GM23338 (cell line): ENCODE data around the gene CLIC3.

Source experiments
- CREB1 ChIP-seq: fragments of 250-450 bp; sonication (Bioruptor Pico); IDR thresholded peaks from 2 replicates; pipeline ENCODE4 v1.5.0; 2020; ENCODE audit warnings: low read depth, mild to moderate bottlenecking, moderate library complexity
- EZH2 ChIP-seq: fragments of 200-600 bp; sonication (generic); IDR thresholded peaks from one replicate; pipeline ENCODE4 v1.8.0; 2017; ENCODE audit warnings: antibody characterized with exemption, mild to moderate bottlenecking, low read depth; ENCODE audit not compliant: unreplicated experiment
- EZH2phosphoT487 ChIP-seq: fragments of 200-600 bp; sonication (generic); IDR thresholded peaks from one replicate; pipeline ENCODE4 v1.8.1; 2018; ENCODE audit warnings: antibody characterized with exemption; ENCODE audit not compliant: unreplicated experiment
- NANOG ChIP-seq: IDR thresholded peaks from 2 replicates; pipeline ENCODE4 v1.6.1; 2016; ENCODE audit warnings: antibody characterized with exemption, borderline replicate concordance
- POLR2AphosphoS5 ChIP-seq: IDR thresholded peaks from 2 replicates; pipeline ENCODE4 v1.6.1; 2016; ENCODE audit warnings: antibody characterized with exemption, low read depth
- STAT1 ChIP-seq: IDR thresholded peaks from one replicate; pipeline ENCODE4 v1.6.1; 2016; ENCODE audit warnings: antibody characterized with exemption; ENCODE audit not compliant: unreplicated experiment
- ZNF114 ChIP-seq: fragments of 250-450 bp; sonication (Bioruptor Pico); IDR thresholded peaks from 2 replicates; pipeline ENCODE4 v1.5.0; 2020; ENCODE audit warnings: mild to moderate bottlenecking, moderate library complexity
- TF ChIP-seq, protein P1 (sequence below), 2 experiments: fragments of 200-600 bp in 1 of 2; sonication (generic) in 1 of 2; conservative IDR thresholded peaks; 2 replicates each; pipeline versions ENCODE4 v1.5.1 to v1.6.1; 2016 to 2017; ENCODE audit warnings: antibody characterized with exemption in 2 of 2, low read depth in 2 of 2, mild to moderate bottlenecking in 2 of 2, moderate library complexity in 1 of 2
- TF ChIP-seq, protein P2 (sequence below): IDR thresholded peaks from one replicate; pipeline ENCODE4 v1.6.1; 2018; ENCODE audit warnings: antibody characterized with exemption; ENCODE audit not compliant: unreplicated experiment

DNA sequence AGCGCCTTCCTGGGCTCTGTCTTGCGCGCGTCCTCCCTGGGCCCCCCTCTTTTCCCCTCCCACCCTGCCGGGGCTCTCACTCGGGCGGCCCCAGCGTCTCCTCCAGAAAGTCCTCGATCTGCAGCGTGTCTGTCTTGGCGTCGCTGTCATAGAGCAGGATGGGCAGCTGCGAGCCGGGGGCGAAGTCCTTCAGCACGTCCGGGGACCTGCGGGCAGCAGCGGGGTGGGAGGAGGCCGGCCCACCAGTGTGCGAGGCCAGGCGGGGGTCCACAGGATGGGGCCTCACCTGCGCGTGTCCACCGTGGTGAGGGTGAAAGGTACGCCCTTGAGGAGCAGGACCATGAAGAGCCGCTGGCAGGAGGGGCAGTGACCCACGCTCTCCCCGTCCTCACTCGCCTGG is 1.0 kb downstream of the CLIC3 start:
- TF ChIP-seq, protein P1, sequence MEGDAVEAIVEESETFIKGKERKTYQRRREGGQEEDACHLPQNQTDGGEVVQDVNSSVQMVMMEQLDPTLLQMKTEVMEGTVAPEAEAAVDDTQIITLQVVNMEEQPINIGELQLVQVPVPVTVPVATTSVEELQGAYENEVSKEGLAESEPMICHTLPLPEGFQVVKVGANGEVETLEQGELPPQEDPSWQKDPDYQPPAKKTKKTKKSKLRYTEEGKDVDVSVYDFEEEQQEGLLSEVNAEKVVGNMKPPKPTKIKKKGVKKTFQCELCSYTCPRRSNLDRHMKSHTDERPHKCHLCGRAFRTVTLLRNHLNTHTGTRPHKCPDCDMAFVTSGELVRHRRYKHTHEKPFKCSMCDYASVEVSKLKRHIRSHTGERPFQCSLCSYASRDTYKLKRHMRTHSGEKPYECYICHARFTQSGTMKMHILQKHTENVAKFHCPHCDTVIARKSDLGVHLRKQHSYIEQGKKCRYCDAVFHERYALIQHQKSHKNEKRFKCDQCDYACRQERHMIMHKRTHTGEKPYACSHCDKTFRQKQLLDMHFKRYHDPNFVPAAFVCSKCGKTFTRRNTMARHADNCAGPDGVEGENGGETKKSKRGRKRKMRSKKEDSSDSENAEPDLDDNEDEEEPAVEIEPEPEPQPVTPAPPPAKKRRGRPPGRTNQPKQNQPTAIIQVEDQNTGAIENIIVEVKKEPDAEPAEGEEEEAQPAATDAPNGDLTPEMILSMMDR (conservative IDR thresholded peaks at IDR 0.05; ENCODE audit: low read depth in 2 of 2) = no peak
- TF ChIP-seq STAT1 = no peak
- no peak for TF ChIP-seq EZH2
- no peak for TF ChIP-seq EZH2phosphoT487
- TF ChIP-seq POLR2AphosphoS5 = no peak
- TF ChIP-seq, protein P2, sequence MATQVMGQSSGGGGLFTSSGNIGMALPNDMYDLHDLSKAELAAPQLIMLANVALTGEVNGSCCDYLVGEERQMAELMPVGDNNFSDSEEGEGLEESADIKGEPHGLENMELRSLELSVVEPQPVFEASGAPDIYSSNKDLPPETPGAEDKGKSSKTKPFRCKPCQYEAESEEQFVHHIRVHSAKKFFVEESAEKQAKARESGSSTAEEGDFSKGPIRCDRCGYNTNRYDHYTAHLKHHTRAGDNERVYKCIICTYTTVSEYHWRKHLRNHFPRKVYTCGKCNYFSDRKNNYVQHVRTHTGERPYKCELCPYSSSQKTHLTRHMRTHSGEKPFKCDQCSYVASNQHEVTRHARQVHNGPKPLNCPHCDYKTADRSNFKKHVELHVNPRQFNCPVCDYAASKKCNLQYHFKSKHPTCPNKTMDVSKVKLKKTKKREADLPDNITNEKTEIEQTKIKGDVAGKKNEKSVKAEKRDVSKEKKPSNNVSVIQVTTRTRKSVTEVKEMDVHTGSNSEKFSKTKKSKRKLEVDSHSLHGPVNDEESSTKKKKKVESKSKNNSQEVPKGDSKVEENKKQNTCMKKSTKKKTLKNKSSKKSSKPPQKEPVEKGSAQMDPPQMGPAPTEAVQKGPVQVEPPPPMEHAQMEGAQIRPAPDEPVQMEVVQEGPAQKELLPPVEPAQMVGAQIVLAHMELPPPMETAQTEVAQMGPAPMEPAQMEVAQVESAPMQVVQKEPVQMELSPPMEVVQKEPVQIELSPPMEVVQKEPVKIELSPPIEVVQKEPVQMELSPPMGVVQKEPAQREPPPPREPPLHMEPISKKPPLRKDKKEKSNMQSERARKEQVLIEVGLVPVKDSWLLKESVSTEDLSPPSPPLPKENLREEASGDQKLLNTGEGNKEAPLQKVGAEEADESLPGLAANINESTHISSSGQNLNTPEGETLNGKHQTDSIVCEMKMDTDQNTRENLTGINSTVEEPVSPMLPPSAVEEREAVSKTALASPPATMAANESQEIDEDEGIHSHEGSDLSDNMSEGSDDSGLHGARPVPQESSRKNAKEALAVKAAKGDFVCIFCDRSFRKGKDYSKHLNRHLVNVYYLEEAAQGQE = no peak
- TF ChIP-seq NANOG = no peak
- no peak for TF ChIP-seq ZNF114 (CRISPR knock-in tag)
- TF ChIP-seq CREB1 = no peak
